Gastroesophageal sphincter (tissue), 3 donors: ENCODE measurements around the gene MCC.

ENCODE experiments used
- EP300 ChIP-seq: sonication (generic); formaldehyde crosslinking; IDR thresholded peaks from one replicate; pipeline ENCODE4 v1.6.1; 2017; ENCODE audit warnings: antibody characterized with exemption, mild to moderate bottlenecking
- POLR2A ChIP-seq, 2 donors: fragments of 450-650 bp; IDR thresholded peaks; one replicate each; pipeline ENCODE4 v1.6.1; 2017; ENCODE audit warnings: antibody characterized with exemption in 2 of 2, mild to moderate bottlenecking in 2 of 2, moderate library complexity in 1 of 2
- POLR2AphosphoS5 ChIP-seq: sonication (generic); formaldehyde crosslinking; IDR thresholded peaks from one replicate; pipeline ENCODE4 v1.6.1; 2017; ENCODE audit warnings: antibody characterized with exemption
- TF ChIP-seq, protein P1 (sequence below), 4 experiments: fragments of 200-600 bp in 2 of 4; fragments of 450-650 bp in 2 of 4; sonication (generic) in 1 of 4; IDR thresholded peaks; one replicate each; pipeline ENCODE4 v1.5.1; 2017 to 2019; ENCODE audit warnings: antibody characterized with exemption in 4 of 4, mild to moderate bottlenecking in 2 of 4, moderate library complexity in 2 of 4

GRCh38 chr5:113234546-113234945 lies 253.7 kb downstream of the MCC start:
- TF ChIP-seq, protein P1, sequence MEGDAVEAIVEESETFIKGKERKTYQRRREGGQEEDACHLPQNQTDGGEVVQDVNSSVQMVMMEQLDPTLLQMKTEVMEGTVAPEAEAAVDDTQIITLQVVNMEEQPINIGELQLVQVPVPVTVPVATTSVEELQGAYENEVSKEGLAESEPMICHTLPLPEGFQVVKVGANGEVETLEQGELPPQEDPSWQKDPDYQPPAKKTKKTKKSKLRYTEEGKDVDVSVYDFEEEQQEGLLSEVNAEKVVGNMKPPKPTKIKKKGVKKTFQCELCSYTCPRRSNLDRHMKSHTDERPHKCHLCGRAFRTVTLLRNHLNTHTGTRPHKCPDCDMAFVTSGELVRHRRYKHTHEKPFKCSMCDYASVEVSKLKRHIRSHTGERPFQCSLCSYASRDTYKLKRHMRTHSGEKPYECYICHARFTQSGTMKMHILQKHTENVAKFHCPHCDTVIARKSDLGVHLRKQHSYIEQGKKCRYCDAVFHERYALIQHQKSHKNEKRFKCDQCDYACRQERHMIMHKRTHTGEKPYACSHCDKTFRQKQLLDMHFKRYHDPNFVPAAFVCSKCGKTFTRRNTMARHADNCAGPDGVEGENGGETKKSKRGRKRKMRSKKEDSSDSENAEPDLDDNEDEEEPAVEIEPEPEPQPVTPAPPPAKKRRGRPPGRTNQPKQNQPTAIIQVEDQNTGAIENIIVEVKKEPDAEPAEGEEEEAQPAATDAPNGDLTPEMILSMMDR (IDR thresholded peaks at IDR 0.05) = no peak
- no peak for TF ChIP-seq POLR2A (IDR thresholded peaks at IDR 0.05)
- TF ChIP-seq POLR2AphosphoS5 = no peak
- no peak for TF ChIP-seq EP300
